ENCODE data around the gene BACH2. TPM values are rescaled to one million over a fixed set of nuclear protein-coding genes. Genes with fewer than 3 reads are reported as not detected.

BACH2 gene
- total RNA-seq, 1 donor = 3.6 TPM

- TF ChIP-seq, protein P1, sequence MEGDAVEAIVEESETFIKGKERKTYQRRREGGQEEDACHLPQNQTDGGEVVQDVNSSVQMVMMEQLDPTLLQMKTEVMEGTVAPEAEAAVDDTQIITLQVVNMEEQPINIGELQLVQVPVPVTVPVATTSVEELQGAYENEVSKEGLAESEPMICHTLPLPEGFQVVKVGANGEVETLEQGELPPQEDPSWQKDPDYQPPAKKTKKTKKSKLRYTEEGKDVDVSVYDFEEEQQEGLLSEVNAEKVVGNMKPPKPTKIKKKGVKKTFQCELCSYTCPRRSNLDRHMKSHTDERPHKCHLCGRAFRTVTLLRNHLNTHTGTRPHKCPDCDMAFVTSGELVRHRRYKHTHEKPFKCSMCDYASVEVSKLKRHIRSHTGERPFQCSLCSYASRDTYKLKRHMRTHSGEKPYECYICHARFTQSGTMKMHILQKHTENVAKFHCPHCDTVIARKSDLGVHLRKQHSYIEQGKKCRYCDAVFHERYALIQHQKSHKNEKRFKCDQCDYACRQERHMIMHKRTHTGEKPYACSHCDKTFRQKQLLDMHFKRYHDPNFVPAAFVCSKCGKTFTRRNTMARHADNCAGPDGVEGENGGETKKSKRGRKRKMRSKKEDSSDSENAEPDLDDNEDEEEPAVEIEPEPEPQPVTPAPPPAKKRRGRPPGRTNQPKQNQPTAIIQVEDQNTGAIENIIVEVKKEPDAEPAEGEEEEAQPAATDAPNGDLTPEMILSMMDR (IDR thresholded peaks at IDR 0.05; ENCODE audit: extremely low read depth, low read depth, low read length) = no peak
- H3K4me3 ChIP-seq (ENCODE audit: insufficient read depth, low read length) = no peak overlapping the region
- H3K9me3 ChIP-seq (ENCODE audit: low read depth, low read length) = no peaks in the 10 kb centered on the region
- DNase-seq (ENCODE audit: insufficient read length, low spot score, missing footprints) = no peak
- H3K27ac ChIP-seq (ENCODE audit: low read depth, low read length) = no peak overlapping the region
- no peaks in the 10 kb centered on the region for H4K20me1 ChIP-seq (ENCODE audit: insufficient read depth, low read length)
- H3K36me3 ChIP-seq (ENCODE audit: insufficient read depth, low read length) = no peaks in the 10 kb centered on the region
- peaks cover 21% of the 10 kb centered on the region for H3K27me3 ChIP-seq (ENCODE audit: insufficient read depth, low read length)
- H3K4me2 ChIP-seq (ENCODE audit: insufficient read depth, low read length) = no peak overlapping the region
- no peaks in the 10 kb centered on the region for H3K4me1 ChIP-seq (ENCODE audit: insufficient read depth, low read length)
- H3K79me2 ChIP-seq (ENCODE audit: insufficient read depth, low read length) = no peaks in the 10 kb centered on the region
- no peak overlapping the region for H2AFZ ChIP-seq (ENCODE audit: low read length)
Observed at GRCh38 chr6:90271831-90272230, 24.8 kb downstream of the BACH2 start.

GRCh38 chr6:90269334-90269733, 27.3 kb downstream of the BACH2 start:
- H3K27ac ChIP-seq (ENCODE audit: low read depth, low read length) = no peak overlapping the region
- H3K9me3 ChIP-seq (ENCODE audit: low read depth, low read length) = no peaks in the 10 kb centered on the region
- H3K4me2 ChIP-seq (ENCODE audit: insufficient read depth, low read length) = no peak overlapping the region
- TF ChIP-seq, protein P1 (IDR thresholded peaks at IDR 0.05; ENCODE audit: extremely low read depth, low read depth, low read length) = no peak
- H3K4me3 ChIP-seq (ENCODE audit: insufficient read depth, low read length) = no peak overlapping the region
- peaks cover 19% of the 10 kb centered on the region for H3K27me3 ChIP-seq (ENCODE audit: insufficient read depth, low read length)
- no peak overlapping the region for H2AFZ ChIP-seq (ENCODE audit: low read length)
- no peaks in the 10 kb centered on the region for H4K20me1 ChIP-seq (ENCODE audit: insufficient read depth, low read length)
- H3K36me3 ChIP-seq (ENCODE audit: insufficient read depth, low read length) = no peaks in the 10 kb centered on the region
- H3K79me2 ChIP-seq (ENCODE audit: insufficient read depth, low read length) = no peaks in the 10 kb centered on the region
- no peak for DNase-seq (ENCODE audit: insufficient read length, low spot score, missing footprints)
- no peaks in the 10 kb centered on the region for H3K4me1 ChIP-seq (ENCODE audit: insufficient read depth, low read length)

DNA sequence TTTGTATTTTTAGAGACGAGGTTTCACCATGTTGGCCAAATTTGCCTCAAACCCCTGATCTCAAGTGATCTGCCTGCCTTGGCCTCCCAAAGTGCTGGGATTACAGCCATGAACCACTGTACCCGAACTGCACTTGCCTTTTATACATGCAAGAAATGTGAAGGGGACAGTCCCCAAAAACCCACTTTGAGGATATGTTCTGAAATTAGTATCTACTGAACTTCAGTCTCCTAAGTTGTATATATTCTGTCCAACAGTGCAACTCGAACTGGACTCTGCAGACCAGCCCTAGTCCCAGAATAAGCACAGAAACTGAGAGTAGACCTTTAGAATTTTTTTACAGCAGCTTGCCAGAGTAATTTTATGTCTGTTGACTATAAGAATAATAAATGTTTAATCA, 28.5 kb downstream of the BACH2 start:
- H3K9me3 ChIP-seq (ENCODE audit: low read depth, low read length) = no peaks in the 10 kb centered on the region
- H3K4me1 ChIP-seq (ENCODE audit: insufficient read depth, low read length) = peaks cover 2% of the 10 kb centered on the region
- H3K4me2 ChIP-seq (ENCODE audit: insufficient read depth, low read length) = no peak overlapping the region
- no peaks in the 10 kb centered on the region for H3K79me2 ChIP-seq (ENCODE audit: insufficient read depth, low read length)
- H4K20me1 ChIP-seq (ENCODE audit: insufficient read depth, low read length) = no peaks in the 10 kb centered on the region
- TF ChIP-seq, protein P1 (IDR thresholded peaks at IDR 0.05; ENCODE audit: extremely low read depth, low read depth, low read length) = no peak
- H3K36me3 ChIP-seq (ENCODE audit: insufficient read depth, low read length) = no peaks in the 10 kb centered on the region
- no peak for DNase-seq (ENCODE audit: insufficient read length, low spot score, missing footprints)
- no peak overlapping the region for H3K4me3 ChIP-seq (ENCODE audit: insufficient read depth, low read length)
- H3K27me3 ChIP-seq (ENCODE audit: insufficient read depth, low read length) = peaks cover 14% of the 10 kb centered on the region
- no peak overlapping the region for H2AFZ ChIP-seq (ENCODE audit: low read length)
- no peak overlapping the region for H3K27ac ChIP-seq (ENCODE audit: low read depth, low read length)

GRCh38 chr6:90266905-90267621, 29.6 kb downstream of the BACH2 start:
- H3K27ac ChIP-seq (ENCODE audit: low read depth, low read length) = no peak overlapping the region
- peaks cover 2% of the 10 kb centered on the region for H3K4me1 ChIP-seq (ENCODE audit: insufficient read depth, low read length)
- no peak overlapping the region for H2AFZ ChIP-seq (ENCODE audit: low read length)
- no peaks in the 10 kb centered on the region for H4K20me1 ChIP-seq (ENCODE audit: insufficient read depth, low read length)
- no peaks in the 10 kb centered on the region for H3K36me3 ChIP-seq (ENCODE audit: insufficient read depth, low read length)
- H3K27me3 ChIP-seq (ENCODE audit: insufficient read depth, low read length) = peaks cover 9% of the 10 kb centered on the region
- H3K4me3 ChIP-seq (ENCODE audit: insufficient read depth, low read length) = no peak overlapping the region
- H3K4me2 ChIP-seq (ENCODE audit: insufficient read depth, low read length) = no peak overlapping the region
- DNase-seq (ENCODE audit: insufficient read length, low spot score, missing footprints) = no peak
- TF ChIP-seq, protein P1 (IDR thresholded peaks at IDR 0.05; ENCODE audit: extremely low read depth, low read depth, low read length) = no peak
- no peaks in the 10 kb centered on the region for H3K79me2 ChIP-seq (ENCODE audit: insufficient read depth, low read length)
- H3K9me3 ChIP-seq (ENCODE audit: low read depth, low read length) = no peaks in the 10 kb centered on the region
